Lung microvascular endothelial cell (primary cell): ENCODE data around the gene SPOCD1. TPM values are rescaled to one million over a fixed set of nuclear protein-coding genes. Genes with fewer than 3 reads are reported as not detected.

Experiments used
- DNase-seq, 2 donors: peaks; one replicate each; pipeline versions ENCODE4 v3.0.0 to v3.0.0-alpha.2; 2010; ENCODE audit warnings: low read depth in 2 of 2
- total RNA-seq: library from RNA; depleted of rRNA; stranded (reverse); fragments of >200 nt; gene quantifications from 2 replicates; pipeline ENCODE4 v1.2.1, GENCODE V29; 2014

Gene SPOCD1
- total RNA-seq, 1 donor from 2014 or later = 0.99 TPM

DNA sequence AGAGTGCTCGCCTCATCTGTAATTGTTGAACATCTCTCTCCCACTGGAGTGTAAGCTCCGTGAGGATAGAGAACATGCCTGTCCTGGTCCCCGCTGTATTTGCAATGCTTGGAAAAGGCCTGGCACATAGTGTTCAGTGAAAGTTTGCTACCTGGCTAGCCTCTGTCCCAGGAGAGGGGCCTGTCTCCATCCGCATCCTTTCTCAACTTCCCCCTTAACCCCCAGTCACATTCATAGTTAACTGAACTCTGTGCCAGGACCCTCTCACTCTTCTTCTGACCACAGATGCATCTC lies 15.2 kb downstream of the SPOCD1 start:
- no peak for DNase-seq

DNA sequence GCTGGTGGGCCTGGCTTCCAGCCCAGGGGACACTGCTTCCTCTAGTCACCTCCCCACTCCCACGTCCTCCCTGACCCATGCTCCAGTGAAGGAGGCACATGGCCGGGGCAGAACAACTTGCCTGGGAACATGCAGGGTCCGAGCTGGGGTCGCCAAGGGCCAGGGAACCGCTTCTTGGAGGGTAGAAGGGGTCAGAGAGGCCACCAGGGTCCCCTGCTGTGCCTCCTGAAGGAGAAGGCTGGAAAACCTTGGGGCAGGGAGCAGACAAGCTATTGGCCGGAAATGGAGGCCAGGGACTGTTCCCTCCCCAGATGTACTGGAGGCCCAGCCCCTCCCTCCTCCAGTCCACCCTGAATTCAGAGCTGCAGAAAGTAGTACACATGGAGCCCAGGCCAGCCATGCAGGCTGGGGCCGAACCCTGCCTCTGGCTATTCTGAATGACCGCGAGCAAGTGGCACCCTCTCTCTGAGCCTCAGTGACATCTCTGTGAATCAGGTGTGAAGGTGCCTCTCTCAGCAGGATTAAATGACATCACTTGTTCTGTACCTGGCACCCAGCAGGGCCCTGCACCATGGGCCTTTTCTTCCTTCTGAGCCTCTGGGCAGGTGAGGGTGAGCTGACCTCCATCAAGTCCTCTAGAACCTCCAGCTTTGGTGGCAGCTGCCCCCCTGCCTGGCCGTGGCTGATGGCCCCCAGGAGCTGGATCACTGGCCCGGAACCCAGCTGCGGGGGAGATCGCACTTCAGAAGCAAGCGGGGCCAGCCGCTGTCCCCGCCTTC lies 15.7 kb downstream of the SPOCD1 start:
- DNase-seq = no peak

DNA sequence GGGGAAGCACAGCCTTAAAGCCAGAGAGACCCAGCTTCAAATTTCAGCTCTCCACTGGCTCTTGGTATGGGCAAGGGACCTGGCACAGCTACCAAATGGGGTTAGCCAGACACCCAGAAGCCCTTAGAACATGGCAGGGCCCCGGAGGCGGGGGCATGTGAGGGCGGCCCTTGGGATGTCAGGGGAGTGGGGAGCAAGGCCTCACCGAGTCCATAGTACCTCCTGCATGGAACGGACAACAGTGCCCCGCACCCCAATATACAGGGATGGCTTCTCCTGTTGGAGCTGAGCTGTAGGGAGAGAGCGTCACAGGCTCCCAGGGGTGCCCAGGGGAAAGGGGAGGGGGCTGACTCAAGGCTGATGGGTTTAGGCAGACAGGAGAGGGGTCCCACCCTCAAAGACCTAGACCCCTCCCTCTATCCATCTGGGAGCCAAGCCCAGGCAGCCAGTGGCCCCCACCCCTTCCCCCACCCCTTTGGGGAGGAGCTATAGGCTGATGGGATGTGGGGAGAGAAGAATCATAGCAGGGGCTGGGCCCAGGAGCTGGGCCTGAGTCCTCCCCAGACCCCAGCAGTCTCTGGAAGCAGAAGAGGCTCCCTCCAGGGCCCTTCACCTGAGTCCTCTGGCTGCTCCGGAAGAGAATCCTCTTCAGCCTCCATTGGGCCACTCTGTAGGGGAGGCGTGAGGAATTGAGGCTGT lies 16.5 kb downstream of the SPOCD1 start:
- no peak for DNase-seq

DNA sequence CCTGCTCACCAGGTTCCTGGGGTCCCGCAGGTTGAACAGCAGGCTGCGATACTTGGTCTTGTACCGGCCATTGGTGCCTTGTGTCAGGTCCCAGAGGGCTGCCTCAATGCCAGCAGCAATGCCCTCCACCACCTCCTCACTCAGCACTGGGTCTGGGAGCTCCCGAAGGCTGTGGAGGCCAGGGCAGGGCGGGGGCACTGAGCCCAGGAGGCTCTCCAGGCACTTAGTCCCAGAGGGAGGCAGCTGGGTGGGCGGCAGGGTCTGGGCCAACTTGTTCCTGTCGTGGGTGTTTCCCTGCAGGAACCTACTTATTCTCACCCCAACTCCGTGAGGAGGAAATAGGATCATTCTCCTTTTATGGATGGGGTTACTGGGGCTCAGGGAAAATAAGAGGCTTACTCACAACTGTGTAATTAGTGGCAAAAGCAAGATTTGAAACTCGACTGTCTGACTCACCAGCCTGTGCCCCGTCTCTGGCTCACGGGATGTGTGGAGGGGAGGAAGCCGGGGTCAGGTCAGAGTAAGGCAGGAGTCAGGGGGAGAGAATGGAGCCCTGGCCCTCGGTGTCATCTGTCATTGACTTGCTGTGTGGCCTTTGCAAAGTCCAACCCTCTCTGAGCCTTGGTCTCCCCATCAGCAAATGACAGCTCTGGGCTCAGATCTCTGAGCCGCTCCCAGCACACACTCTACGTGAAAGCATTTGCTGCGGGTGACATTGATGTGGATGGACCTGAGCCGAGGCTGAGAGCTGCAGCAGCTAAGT lies 17.2 kb downstream of the SPOCD1 start:
- DNase-seq = peak; percentile 57 to 88

DNA sequence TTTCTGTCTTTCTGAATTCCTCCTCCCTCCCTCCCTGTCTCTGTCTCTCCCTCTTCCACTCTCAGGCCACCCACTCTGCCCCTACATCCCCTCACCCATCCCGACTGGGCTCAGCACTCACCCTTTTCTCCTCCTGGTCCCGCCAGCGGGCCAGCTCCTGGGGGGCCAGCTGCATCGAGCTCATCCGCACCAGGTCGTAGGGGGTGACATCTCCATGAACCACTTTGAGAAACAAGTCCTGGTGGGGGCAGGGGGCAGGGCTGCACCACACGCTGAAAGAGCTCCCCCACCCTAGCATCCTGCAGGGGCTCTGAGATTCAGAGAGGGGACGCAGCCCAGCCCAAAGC lies 17.8 kb downstream of the SPOCD1 start:
- DNase-seq = no peak

DNA sequence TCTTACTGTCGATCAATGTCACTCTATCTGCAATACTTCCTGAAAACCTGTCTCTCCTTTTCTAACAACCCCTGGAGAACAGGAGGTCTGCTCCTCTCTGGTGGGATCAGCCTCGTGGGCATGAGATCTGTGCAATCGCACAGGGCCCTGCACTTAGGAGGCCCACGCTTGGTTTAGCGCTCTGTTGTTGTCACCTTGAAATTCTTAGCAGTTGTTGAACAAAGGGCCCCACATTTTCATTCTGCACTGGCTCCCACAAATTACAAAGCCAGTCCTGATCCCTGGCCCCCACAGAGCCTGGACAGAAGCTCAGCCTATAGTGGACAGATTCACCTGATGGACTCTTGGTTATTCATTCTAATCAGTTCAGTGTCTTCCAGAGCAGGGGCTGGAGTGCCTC lies 18.6 kb downstream of the SPOCD1 start:
- no peak for DNase-seq

DNA sequence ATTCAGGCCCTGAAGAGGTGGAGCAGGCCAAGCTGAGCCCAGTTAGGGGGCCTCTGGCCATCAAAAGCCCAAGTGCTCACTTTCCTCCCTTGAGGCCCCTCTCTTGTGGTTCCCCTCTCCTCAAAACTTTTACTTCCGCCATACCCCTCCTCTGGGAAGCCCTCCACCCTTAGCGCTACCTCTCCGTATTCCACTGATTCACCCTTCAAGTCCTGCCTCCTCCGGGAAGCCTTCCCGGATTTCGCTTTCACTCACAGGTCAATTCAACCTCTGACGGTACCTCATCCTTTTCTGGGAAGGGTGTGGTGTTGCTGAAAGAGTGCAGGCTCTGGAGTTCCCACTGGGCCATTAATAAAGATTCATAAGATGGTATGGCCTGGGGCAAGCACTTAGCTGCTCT lies 19.1 kb downstream of the SPOCD1 start:
- DNase-seq = no peak

DNA sequence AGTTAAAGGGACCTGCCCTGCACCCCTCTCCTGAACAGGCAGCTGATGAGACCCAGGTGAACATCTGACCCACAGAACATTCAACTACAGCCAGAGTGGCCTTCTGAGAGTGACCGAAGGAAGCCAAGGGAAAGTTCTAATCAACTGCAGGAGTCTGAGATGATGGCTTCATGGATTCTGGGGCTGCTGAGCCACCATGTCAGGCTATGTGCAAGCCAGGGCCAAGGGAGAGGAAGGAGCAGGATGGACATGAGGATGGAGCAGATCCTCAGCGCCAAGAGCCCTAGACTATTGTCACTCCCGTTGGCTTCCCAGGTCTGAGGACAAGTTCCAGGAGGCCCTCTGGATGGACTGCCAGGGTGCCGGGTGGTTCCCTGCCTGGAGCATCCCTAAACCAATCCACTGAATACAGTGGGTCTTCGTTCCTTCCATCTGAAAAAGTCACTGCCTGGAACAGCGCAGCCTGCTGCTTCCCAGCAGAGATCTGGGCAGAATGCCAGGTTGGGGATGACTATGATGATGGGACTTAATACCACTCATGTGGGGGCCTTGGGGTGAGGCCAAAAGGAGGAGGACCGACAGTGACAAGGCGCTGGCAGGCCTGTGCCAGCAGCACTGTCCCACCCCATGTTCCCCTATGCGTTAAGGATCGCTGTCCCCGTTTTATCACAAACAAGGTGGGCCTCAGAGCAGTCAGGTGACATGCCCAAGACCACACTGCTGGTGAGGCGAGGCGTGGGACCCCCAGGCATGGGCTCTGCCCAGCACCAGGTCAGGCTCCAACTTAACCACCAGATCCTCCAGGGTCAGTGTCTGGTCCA lies 19.8 kb downstream of the SPOCD1 start:
- DNase-seq = peak; percentile 72 to 85

DNA sequence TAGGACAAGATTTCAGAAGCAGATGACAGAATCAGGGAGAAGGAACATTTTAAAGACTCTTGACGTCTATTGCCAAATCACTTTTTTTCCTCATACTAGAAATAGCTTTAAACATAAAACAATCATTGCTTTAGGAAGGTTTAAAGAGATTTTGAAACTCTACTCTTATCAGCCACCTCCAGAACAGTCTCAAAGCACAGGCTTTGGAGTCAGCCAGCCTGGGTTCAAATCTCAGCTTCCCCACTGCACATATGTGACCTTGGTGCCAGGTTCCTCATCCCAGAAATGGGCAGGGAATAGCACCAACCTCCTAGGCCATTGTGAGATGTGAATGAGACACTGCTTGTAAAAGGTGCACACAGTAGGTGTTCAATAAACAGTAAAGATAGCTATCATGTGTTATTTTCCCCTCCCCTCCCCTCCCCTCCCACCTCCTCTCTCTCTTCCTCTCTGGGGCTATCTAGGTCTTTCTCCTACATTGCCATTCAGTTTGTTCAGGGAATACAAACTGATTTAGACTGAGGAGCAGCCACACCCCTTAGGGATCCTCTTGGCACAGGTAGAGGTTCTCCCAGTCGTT lies 20.6 kb downstream of the SPOCD1 start:
- DNase-seq = no peak

DNA sequence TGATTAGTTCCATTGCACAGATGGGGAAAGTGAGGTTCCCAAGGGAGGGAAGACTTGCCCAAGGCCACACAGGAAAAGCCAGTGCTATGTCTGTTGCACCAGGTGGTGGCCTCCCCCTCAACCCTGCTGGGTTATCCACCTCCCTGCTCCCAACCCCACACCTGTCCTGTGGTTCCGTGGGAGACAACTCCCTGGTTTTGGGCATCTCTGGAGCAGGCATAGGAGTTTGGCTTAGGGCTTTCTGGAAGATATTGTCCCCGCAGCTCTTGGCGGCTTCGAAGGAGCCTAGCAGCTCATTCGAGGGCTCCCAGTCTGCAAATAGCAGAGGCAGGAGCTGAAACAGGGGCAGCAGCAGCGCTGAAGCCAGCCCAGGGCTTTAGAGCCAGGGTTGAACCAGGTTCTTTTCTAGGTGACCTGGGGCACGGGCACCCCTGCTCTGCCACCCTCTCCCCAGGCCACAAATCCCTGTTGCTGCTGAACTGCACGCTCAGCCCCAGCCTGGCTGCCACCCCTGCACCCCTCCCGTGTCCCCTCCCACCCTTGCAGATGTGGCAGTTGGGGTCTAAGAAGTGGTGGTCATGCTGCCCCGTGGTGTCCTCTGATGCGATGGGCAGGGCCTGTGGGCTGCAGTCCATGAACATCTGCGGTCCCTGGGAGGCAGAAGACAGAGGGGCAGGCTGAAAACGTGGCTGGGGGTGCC lies 22.1 kb downstream of the SPOCD1 start:
- DNase-seq = no peak

DNA sequence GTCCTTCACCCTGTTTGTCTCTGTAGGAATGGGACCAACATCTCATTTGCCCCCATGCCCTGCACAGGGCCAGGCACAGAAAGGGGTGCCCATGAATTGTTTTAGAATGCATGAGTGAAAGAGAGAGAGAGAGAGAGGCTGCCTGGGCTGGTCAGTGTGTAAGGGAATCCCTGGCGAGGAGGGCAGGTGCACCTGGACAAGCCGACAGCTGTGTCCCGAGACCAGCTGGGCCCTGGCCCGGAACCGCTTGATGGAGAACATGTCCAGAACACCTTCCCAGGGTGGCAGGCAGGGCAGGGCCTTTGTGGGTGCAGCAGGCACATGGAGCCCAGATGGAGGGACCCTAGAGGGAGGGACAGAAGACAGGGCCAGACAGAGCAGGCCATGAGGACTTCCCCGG lies 22.7 kb downstream of the SPOCD1 start:
- DNase-seq = no peak

DNA sequence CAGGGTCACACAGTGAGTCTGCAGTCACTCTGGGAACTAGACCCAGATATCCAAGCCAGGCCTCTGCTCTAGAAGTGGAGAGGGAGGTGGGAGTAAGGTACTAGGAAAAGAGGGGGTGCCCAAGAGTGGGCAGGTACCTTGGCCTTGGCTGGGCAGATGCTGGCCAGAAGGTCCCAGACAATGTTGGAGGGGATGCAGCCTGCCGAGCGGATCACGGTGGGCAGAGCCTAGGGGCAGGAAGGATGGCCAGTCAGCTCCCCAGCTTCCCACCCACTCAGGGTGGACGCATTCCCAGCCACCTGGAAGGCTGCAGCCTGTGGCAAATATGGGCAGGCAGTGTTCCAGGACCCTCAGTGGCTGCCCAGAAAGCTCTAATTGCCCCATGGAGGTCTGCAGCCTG lies 23.3 kb downstream of the SPOCD1 start:
- no peak for DNase-seq

DNA sequence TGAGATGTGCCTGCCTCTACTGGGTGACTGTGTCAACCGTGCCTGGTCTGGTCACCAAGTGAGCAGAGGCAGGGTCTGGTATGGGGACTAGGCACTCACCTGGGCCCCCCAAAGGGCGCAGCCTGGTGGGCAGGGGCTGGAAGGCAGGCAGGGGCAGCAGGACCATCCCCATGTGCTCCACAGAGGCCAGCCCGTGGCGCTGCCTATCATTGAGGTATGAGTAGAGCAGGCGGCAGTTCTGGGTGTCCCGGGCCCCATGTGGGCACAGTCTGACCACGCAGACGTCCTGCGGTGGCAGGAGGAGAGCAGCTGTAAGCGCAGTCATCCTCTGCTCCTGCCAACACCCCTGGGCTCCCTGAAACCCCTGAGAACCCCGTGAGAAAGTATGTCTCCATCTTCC lies 23.7 kb downstream of the SPOCD1 start:
- DNase-seq = no peak

DNA sequence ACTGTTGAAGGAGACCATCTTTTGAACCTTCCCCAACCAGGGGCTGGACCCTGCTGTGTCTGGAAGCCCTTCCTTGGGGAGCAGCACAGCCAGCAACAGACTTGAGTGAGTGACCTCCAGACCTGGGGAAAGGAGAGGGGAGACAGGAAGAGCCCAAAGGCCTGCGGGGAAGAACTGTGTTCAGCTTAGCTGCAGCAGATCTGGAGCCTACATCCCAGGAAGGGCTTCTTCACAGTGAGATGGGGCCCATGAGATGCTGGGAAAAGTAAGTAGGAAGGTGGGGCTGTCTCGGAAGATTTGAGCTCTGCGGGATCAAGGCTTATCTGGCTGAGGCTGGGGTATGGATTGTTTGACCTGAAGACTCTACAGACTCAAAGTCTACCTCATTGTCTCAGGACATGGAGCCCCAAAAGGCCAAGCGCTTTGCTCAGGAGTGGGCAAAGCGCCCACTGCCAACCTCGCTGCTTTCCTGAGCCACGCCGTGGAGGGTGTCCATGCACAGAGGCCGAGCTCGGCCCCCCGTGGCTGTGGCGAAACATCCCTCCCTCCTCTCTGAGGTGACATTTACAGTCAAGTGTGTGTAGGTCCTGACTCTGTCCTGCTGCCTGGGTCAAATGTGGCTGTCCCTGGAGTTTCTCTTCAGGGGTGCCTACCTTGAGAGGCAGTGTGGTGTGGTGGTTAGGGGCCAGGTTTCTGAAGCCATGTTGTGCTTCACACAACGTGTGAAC lies 24.5 kb downstream of the SPOCD1 start:
- no peak for DNase-seq

DNA sequence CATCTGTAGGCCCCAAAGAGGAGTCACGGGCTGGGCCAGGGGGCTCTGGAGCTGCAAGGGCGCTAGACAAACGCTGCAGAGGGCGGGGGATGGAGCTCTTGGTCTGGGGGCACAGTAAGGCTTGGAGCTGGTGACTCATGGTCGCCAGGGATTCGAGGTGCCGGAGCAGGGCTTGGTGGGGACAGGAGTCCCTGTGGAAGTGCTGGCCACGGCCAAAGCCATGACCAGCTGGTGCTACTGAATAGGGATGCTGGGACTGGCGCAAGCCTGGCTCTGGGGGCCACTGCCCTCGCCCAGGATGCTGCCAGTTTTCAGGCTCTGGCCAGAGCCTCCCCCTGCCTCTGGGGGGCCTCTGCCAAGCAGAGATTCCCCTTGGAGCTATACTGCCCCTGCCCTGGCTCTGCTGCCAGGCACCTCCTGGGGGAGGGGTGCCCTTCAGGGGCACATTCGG lies 25.2 kb downstream of the SPOCD1 start:
- DNase-seq = no peak

DNA sequence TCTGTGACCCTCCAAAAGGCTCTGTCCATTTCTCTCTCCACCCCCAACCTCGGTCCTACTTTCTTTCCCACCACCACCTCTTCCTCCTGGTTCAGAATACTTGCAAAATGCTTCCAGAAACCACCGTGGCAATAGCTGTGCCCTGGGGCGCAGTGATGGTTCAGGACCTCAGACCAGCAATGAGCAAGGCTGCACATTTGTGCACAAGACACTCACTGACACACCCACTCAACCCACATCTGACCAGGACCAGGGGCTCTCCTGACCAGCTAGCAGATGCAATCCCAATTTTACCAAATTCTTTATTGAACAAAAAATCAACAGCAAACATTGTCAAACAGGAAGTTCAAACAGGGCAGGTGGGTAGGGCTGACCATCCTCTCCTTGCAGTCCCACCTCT lies 25.7 kb downstream of the SPOCD1 start:
- DNase-seq = no peak

DNA sequence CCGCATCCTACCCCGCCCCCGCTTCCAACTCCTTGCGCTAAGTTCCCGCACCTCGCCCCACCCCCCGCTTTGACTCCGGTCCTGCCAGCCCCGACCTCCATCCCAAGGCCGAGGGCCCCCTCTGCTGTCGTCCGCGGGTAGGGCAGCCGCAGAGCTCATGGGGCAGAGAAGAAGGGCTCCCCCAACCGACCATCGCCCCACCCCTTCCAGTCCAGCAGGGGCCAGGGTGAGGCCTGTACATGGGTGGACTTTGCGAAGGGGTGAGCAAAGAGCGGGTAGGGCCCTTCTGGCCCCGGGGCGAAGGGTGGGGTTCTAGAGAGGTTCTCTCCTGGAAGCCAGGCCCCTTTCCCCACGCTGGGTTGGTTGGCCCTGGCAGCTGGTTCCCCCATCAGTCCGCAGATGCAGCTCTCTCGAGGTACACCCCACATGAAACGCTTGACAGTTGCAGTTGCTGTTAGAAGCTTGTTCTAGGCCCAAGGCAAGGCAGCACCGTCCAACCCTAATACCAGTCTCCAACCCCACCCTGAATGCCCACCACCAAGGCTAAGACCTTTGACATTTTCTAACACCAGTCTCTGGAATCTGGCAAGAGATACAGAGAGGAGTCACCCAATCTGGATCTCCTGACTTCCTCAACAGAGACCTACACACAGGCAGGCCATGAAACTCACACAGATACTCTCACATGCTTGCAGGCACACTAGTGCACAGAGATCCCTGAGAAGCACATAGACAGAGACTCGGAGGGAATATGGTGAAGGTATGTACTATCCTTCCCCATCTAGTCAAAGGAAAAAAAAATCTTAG lies 26.4 kb downstream of the SPOCD1 start:
- peak; percentile 89 to 93 for DNase-seq

DNA sequence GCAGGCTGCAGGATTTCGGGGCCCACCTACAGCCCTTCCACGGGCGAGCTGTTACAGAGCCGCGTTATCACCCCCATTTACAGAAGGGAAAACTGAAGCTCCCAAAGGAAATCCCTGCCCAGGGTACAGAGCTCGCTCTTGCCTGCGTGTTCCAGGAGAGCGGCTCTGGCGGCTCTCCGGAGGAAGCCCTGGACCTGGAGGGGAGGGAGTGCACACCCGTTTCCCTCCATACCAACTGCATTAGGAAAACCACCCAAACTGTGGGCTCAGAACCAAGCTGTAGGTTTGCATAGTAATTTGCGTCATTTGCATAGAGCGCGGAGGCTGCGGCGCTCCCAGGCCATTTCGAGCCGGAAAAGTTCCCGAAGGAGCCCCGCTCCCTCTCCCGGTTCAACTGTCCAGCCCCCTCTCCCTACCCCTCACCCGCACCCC lies 27.0 kb downstream of the SPOCD1 start:
- no peak for DNase-seq

DNA sequence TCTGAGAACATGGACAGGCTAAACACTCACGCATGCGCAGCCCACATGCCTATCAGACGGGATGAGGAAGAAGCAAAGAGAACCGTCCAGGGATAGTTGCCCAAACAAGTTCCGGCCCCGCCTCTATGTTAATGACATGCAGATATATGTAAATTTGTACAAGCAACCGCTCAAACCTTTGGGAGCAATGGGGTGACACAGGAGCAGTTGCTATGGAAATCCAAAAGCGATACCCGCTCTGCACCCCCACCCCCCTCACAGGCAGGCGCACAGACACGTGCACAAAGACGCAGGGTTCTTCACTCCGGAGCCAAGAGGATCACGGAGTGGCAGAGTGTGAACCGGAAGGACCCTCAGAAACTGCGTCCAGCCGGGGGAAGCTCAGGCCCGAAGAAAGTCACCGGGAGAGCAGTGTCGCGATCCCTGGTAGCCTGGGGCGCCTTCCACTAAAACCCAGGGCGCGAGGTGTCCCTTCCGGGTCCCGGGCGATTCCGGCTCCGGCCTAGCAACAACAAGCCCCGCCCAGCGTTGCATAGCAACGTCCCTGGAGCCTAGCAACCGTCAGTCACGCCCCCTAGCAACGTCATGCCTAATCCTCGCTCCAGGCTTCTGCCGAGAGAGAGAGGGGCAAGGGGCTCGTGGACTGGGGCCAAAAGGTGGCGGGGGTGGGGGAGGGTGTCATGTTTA lies 27.5 kb downstream of the SPOCD1 start:
- peak; percentile 90 to 93 for DNase-seq
